Fibroblast of upper back skin (primary cell): Measurements from ENCODE around the gene NRDE2.

ENCODE experiments used
- DNase-seq: peaks from one replicate; pipeline ENCODE4 v3.0.0-alpha.2; 2013

Gene NRDE2

GRCh38 chr14:90331497-90332270 is at the start of gene NRDE2:
Gene NRDE2, minus strand, starts transcription at chr14:90331941. Its CDS starts 37 bp downstream, at chr14:90331904.
- peak; percentile 97 for DNase-seq

- DNase-seq = peak; percentile 89
Measured at GRCh38 chr14:90381011-90381786, 49.5 kb upstream of the NRDE2 start.

GRCh38 chr14:90379106-90379505 is 47.4 kb upstream of the NRDE2 start:
- no peak for DNase-seq

GRCh38 chr14:90378249-90378648 is 46.5 kb upstream of the NRDE2 start:
- DNase-seq = no peak

- DNase-seq = no peak
Measured at GRCh38 chr14:90375934-90376333, 44.2 kb upstream of the NRDE2 start.

GRCh38 chr14:90374813-90375212 is 43.1 kb upstream of the NRDE2 start:
- DNase-seq = no peak

GRCh38 chr14:90373887-90374286 is 42.1 kb upstream of the NRDE2 start:
- no peak for DNase-seq

GRCh38 chr14:90368946-90369721 is 37.4 kb upstream of the NRDE2 start:
- DNase-seq = peak; percentile 36

GRCh38 chr14:90362558-90362896 is 30.8 kb upstream of the NRDE2 start:
- no peak for DNase-seq

GRCh38 chr14:90361865-90362557 is 30.3 kb upstream of the NRDE2 start:
- DNase-seq = no peak

GRCh38 chr14:90358359-90358758 is 26.6 kb upstream of the NRDE2 start:
- DNase-seq = no peak

GRCh38 chr14:90356925-90357324 is 25.2 kb upstream of the NRDE2 start:
- no peak for DNase-seq

GRCh38 chr14:90355540-90356518 is 24.1 kb upstream of the NRDE2 start:
- DNase-seq = no peak

GRCh38 chr14:90354551-90355298 is 23.0 kb upstream of the NRDE2 start:
- DNase-seq = no peak

GRCh38 chr14:90349739-90350138 is 18.0 kb upstream of the NRDE2 start:
- no peak for DNase-seq

GRCh38 chr14:90348270-90348669 is 16.5 kb upstream of the NRDE2 start:
- DNase-seq = no peak

- DNase-seq = no peak
Measured at GRCh38 chr14:90345239-90345557, 13.5 kb upstream of the NRDE2 start.

- no peak for DNase-seq
Measured at GRCh38 chr14:90344331-90345238, 12.8 kb upstream of the NRDE2 start.

- no peak for DNase-seq
Measured at GRCh38 chr14:90342327-90342726, 10.6 kb upstream of the NRDE2 start.

GRCh38 chr14:90341784-90342183 is 10.0 kb upstream of the NRDE2 start:
- DNase-seq = no peak
